AG20443 (cell line): ENCODE measurements around the gene MRFAP1L1.
"Not testable (repeated sequence)": the region's sequence is repeated elsewhere in the genome, so short reads cannot be mapped to it uniquely, and the experiment has no call there.

Source experiments
- DNase-seq: peaks from one replicate; pipeline ENCODE4 v3.0.0; 2012; ENCODE audit warnings: low spot score, mixed read lengths

Gene MRFAP1L1

DNA sequence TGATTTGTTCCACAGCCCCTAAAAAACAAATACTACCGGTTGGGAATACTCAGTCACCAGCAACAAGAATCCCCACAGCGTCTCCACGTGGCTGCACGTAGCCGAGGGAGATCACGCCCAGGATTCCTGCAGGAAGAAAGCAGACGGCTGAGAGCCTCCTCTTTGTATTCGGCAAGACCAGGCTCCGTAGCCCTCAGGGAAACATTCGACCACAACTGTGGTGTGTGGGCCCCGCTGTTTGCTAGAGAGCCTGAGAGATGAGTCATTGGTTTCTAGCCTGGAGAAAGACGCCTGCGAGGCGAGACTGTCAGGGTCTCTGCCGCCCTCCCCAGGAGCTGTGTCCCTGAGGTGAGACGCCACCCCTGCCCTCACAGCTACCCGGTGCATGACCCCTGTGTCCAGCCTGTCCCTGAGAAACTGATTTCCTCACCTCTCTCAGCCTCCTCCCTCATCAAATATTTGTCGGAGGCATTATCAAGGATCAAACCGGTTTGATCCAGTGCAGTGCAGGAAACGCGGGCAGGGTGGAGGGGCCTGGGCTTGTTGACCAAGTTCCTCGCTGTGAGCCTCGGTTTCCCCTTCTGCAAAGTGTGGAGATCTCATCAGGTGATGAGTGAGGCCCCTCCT lies 20.7 kb downstream of the MRFAP1L1 start:
- DNase-seq = peak; percentile 94

DNA sequence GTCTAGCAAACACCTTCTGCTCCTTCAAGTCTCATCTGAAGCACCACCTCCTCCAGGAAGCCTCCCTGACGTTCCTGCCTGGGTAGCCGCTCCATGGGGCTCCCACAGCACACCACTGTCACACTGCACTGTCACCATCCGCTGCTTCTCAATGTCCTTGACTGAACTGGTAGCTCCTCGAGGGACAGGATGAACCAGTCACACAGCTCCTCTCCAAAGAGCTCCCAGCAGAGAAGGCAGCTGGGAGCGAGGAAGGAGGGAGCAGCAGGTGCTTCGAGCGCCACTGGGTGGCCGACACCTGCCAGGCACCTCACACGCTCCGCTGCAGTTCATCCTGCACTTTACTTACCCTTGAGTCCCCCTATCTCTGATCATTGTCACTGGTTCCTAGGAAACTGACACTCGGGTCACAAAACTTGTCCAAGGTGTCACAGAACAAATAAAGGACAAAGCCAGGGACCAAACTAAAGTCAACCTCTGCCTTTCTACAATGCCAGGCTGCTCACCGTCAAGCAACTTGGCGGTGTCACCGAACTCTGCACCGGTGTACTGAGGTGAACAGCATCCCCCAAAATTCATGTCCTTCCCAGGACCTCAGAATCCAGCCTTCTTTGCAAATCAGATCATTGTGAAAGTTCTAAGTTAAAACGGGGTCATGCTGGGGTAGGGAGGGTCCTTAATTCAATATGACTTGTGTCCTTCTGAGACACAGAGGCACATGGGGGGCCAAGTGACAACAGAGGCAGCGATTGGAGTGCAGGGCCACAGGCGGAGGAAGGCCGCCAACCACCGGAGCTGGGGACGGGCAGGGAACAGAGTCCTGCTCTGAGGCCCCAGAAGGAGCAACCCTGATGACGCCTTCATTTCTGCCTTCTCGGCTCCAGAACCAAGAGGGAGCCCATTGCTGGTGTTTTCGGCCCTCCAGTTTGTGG lies 21.5 kb downstream of the MRFAP1L1 start:
- DNase-seq = no peak

GRCh38 chr4:6686104-6686787 lies 23.4 kb downstream of the MRFAP1L1 start:
- no peak for DNase-seq

DNA sequence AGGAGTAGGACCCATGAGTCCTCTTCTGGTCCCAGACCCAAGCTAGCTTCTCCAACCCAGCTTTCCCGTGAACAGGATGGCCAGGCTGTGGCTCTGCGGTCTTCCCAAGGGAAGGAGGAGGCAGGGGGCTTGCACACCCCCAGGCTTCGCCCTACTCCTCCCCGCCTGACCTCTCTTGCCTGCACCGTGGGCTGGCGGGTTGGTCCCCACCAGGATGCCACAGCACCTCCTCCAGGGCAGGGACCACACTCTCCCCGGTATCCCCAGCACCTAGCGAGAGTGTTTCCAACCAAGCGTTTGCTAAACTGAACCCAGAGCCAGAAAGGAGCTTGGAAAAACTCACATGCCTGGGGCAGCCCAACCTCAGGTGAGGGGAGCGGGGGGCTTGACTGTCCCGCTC lies 25.0 kb downstream of the MRFAP1L1 start:
- DNase-seq = no peak

GRCh38 chr4:6682862-6683590 lies 26.6 kb downstream of the MRFAP1L1 start:
- DNase-seq = no peak

DNA sequence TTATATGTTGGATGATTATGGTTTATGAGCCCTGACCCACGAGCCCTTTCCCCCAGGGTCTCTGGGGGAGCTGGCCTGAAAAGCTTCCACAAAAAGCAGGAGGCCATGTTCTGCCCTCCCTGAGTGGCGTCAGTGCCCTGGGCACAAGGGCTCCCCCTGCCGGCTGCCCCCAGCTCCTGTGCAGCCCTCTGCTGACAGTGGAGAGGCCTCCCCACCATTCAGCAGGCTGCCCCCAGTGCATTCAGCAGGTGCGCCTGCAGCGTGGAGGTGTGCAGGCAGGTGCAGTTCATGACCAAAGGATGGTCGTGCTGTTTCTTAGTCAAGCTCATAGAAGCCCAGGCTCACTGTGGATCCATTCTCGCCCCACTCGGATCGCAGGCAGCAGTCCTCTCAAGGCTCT lies 28.5 kb downstream of the MRFAP1L1 start:
- DNase-seq = no peak

GRCh38 chr4:6680372-6681034 lies 29.2 kb downstream of the MRFAP1L1 start:
- DNase-seq = no peak

DNA sequence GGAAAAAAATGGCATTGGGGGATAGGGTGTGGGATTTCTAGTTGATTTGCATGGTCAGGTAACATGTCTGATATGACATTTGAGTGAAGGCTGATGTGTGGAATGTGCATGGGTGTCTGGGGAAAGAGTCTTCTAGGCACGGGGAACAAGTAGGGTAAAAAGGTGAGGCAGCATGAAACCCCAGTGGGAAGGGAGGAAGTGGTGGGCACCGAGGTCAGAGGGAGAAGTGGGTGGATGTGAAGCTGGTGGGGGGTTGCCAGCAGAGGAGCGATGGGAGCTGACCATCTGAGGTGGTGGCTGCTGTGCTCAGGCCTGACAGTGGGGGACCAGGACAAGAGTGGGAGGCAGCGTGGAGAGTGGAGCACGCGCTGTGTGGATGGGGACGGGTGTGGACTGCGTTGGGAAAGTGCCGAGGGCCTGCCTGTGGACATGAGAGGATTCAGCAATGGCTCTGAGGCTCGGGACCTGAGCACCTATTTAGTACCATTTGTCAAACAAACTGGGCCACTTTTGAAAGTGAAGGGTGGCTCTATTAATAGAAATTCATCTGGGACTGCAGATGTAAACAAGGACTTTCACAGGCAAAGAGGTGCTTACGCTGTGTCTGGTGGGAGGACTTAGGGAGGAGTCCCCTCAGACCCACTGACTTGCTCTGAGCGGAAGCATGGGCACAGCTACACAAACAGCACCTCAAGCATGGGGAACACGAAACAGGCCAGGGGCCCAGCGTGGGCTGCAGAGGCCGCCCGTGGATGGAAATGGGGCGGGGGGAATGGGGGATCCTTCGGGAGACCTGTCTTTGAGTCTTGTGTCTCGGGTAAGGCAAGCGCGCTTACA lies 32.7 kb downstream of the MRFAP1L1 start:
- DNase-seq = no peak

- no peak for DNase-seq
These were observed 35.0 kb downstream of the MRFAP1L1 start for GRCh38 chr4:6674500-6675149.

GRCh38 chr4:6673660-6674499 lies 35.8 kb downstream of the MRFAP1L1 start:
- peak; percentile 100 for DNase-seq

- DNase-seq = not testable (repeated sequence)
These were observed 36.4 kb downstream of the MRFAP1L1 start for GRCh38 chr4:6673191-6673659.

DNA sequence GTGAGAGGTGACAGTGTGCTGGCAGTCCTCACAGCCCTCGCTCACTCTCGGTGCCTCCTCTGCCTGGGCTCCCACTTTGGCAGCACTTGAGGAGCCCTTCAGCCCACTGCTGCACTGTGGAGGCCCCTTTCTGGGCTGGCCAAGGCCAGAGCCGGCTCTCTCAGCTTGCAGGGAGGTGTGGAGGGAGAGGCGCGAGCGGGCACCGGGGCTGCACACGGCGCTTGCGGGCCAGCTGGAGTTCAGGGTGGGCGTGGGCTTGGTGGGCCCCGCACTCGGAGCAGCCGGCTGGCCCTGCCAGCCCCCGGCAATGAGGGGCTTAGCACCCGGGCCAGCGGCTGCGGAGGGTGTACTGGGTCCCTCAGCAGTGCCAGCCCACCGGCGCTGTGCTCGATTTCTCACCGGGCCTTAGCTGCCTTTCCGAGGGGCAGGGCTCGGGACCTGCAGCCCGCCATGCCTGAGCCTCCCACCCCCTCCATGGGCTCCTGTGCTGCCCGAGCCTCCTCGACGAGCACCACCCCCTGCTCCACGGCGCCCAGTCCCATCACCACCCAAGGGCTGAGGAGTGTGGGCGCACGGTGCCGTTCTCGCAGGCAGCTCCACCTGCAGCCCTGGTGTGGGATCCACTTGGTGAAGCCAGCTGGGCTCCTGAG lies 37.0 kb downstream of the MRFAP1L1 start:
- not testable (repeated sequence) for DNase-seq

- no peak for DNase-seq
These were observed 37.5 kb downstream of the MRFAP1L1 start for GRCh38 chr4:6672131-6672530.

- no peak for DNase-seq
These were observed 38.0 kb downstream of the MRFAP1L1 start for GRCh38 chr4:6671648-6672047.

DNA sequence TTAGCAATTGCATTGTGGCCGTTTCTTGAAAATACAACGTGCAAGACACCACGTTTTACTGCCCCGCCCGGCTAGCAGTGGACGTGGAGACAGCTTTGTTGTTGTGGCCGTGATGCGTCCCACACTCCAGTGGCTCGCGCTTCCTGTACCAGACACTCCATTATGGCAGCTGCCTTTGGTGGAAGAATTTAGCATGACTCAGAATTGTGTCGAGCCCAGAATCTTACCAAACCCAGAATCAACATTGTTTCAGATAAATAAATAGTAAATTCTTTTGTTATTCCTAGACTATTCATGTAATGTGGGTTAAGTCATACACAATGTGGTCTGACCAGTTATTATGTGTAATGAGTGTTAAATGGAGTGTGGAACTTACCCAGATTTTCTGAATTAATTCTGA lies 41.3 kb downstream of the MRFAP1L1 start:
- peak; percentile 50 for DNase-seq

DNA sequence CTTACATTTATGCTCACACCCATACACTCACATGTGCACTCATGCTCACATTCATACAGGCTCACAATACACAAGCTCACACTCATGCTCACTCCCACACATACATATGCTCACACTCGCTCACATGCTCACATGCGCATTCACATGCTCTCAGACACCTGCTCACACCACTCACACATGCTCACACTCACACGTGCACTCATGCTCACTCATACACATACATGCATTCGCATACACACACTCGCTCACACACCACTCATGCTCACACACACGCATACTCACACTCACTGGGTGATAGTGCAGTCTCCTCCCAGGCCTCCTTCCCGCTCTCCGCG lies 44.4 kb downstream of the MRFAP1L1 start:
- no peak for DNase-seq

- DNase-seq = peak; percentile 27
These were observed 45.9 kb downstream of the MRFAP1L1 start for GRCh38 chr4:6663596-6664393.

DNA sequence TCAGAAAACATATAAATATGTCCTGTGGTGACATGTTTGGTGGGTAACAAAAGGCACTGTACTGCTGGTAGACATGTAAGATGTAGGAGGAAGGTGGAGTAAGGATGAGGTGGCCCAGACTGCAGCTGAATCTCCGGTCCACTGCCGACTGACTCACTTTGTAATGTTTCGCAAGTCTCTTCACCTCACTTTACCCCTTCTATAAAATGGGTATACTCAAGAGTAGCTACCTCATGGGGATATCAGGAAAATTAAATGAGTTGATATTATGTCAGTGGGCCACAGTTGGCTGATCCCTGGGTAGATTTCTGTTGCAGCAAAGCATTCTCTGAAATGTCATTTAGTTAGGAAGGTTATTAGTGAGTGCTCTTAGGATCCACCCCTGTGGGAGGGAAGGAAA lies 47.1 kb downstream of the MRFAP1L1 start:
- no peak for DNase-seq
